ENCODE results near the gene GPLD1.
"Not testable (repeated sequence)": the region's sequence is repeated elsewhere in the genome, so short reads cannot be mapped to it uniquely, and the experiment has no call there.

The GPLD1 gene

DNA sequence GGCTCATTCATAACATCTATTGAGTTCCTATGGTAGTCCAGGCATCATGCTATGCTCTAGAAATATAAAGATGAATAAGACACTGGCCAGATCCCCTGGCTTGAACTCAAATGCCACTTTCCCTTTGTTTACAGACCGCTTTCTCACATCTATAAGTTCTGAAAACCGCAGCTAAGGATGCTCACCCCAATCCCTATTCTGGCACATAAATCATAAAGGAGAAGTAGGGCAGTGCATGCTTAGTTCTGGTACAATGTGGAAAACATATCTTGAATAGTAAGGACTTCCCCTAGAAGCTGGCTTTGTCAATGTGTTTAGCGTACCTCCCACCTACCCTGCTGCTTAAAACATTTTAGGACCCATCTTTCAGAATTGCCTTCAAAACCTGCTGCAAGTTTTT, 60.2 kb downstream of the GPLD1 start:
- H3K9ac ChIP-seq (ENCODE audit: low read depth, low read length) = no peak overlapping the region
- H3K36me3 ChIP-seq (ENCODE audit: insufficient read depth, low read depth, low read length) = peaks cover 27% of the 10 kb centered on the region
- H3K4me1 ChIP-seq (ENCODE audit: insufficient read depth, low read length) = no peaks in the 10 kb centered on the region
- H3K4me3 ChIP-seq (ENCODE audit: low read length) = no peak overlapping the region
- H3K9me3 ChIP-seq (ENCODE audit: insufficient read depth, low read depth, low read length) = no peaks in the 10 kb centered on the region
- no peaks in the 10 kb centered on the region for H3K27me3 ChIP-seq (ENCODE audit: insufficient read depth, low read length)
- H3K27ac ChIP-seq (ENCODE audit: low read length) = no peak overlapping the region

DNA sequence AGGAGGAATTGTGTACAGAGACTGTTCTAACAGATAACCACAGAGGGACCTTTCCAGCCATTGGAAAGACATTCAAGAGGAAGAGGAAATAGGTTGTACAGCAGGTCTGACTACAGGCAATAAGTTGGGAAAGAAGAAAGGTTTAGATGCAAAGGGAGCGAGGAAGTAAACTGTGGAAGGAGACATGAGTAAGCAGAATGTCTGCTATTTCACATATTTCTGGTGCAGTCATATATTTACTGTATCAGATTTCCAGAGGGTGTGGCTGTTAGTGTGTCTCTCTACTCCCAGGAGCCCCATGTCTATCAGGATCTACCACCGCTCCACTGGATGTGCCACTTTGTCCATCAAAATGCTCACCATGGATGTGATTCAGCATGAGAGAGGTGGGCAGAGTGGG, 60.8 kb downstream of the GPLD1 start:
- H3K27me3 ChIP-seq (ENCODE audit: insufficient read depth, low read length) = no peaks in the 10 kb centered on the region
- H3K9me3 ChIP-seq (ENCODE audit: insufficient read depth, low read depth, low read length) = no peaks in the 10 kb centered on the region
- no peak overlapping the region for H3K9ac ChIP-seq (ENCODE audit: low read depth, low read length)
- no peak overlapping the region for H3K4me3 ChIP-seq (ENCODE audit: low read length)
- H3K27ac ChIP-seq (ENCODE audit: low read length) = no peak overlapping the region
- H3K4me1 ChIP-seq (ENCODE audit: insufficient read depth, low read length) = no peaks in the 10 kb centered on the region
- peaks cover 32% of the 10 kb centered on the region for H3K36me3 ChIP-seq (ENCODE audit: insufficient read depth, low read depth, low read length)

DNA sequence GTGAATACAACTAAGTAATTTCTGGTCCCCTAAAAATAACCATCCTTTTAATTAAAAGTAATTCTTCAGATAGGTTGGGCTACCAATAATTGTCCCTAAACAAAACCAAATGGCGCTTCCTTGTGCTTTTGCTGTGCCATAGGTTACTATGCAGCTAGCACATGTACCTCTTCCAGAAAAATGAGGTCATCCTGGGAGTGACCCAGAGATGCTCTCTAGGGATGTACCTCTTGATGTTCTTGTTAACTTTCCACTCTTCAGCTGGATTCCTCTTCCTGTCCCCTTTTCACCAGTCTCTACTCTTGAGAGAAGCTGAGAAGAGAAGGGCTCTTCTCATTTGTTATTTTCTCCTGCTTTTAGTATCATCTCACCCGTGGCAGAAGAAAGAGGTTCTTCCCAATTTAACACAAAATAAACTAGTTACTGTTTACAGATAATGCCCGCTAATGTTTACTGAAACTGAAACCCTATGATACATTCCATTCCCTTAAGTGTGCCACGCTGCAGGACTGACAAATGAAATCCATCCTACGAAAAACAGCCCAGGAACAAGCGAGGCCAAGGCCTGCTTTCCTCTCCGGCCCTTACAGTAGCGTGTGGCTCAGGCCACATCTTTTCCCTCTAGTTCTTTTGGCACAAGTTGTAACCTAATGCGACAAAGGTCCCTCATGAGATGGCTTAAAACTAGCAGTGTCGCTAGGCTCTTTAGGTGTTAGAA, 62.5 kb downstream of the GPLD1 start:
- H3K27ac ChIP-seq (ENCODE audit: low read length) = no peak overlapping the region
- no peaks in the 10 kb centered on the region for H3K27me3 ChIP-seq (ENCODE audit: insufficient read depth, low read length)
- H3K4me3 ChIP-seq (ENCODE audit: low read length) = no peak overlapping the region
- H3K4me1 ChIP-seq (ENCODE audit: insufficient read depth, low read length) = no peaks in the 10 kb centered on the region
- H3K9ac ChIP-seq (ENCODE audit: low read depth, low read length) = no peak overlapping the region
- peaks cover 49% of the 10 kb centered on the region for H3K36me3 ChIP-seq (ENCODE audit: insufficient read depth, low read depth, low read length)
- H3K9me3 ChIP-seq (ENCODE audit: insufficient read depth, low read depth, low read length) = no peaks in the 10 kb centered on the region

DNA sequence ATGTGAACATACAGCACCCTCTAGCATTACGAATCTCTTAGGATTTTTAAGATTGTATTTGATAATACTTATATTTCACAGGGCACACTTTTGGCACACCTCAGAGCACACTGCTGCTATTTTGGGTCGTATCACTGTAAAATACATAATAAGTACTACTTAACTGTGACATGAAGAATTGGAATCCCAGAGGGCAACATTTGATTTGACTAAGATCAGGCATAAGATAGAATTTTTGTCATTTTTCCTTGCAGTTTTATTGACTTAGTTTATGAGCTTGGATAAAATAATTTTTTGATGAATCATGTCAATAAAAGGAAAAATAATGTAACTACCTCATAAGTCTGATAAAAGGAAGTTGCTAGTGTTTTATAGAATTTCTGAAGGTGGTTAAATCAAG, 64.3 kb downstream of the GPLD1 start:
- Histone ChIP-seq H3K36me3 (ENCODE audit: insufficient read depth, low read depth, low read length) (peaks cover 67% of the 10 kb centered on the region), H3K27ac (ENCODE audit: low read length) (no peak overlapping the region), H3K4me3 (ENCODE audit: low read length) (no peak overlapping the region), H3K9ac (ENCODE audit: low read depth, low read length) (no peak overlapping the region), H3K9me3 (ENCODE audit: insufficient read depth, low read depth, low read length) (no peaks in the 10 kb centered on the region), H3K27me3 (ENCODE audit: insufficient read depth, low read length) (no peaks in the 10 kb centered on the region), H3K4me1 (ENCODE audit: insufficient read depth, low read length) (no peaks in the 10 kb centered on the region)

DNA sequence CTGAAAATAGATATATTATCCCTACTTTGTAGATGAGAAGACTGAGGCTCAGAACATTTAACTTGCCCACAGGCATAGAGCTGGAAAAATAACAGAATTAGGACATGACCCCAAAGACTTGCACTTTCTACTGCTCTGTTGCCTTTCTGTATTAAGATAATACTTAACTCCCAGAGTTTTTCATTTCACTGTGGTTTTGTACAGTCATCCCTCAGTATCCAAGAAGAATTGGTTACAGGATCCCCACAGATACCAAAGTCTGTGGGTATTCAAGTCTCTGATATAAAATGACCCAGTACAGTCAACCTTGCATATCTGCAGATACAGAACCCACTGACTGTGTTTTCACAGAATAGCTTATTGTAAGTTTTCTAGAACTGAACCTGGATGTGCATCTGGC, 69.9 kb downstream of the GPLD1 start:
- no peaks in the 10 kb centered on the region for H3K9me3 ChIP-seq (ENCODE audit: insufficient read depth, low read depth, low read length)
- H3K36me3 ChIP-seq (ENCODE audit: insufficient read depth, low read depth, low read length) = peaks cover 100% of the 10 kb centered on the region
- H3K27ac ChIP-seq (ENCODE audit: low read length) = no peak overlapping the region
- H3K4me1 ChIP-seq (ENCODE audit: insufficient read depth, low read length) = no peaks in the 10 kb centered on the region
- no peak overlapping the region for H3K9ac ChIP-seq (ENCODE audit: low read depth, low read length)
- no peaks in the 10 kb centered on the region for H3K27me3 ChIP-seq (ENCODE audit: insufficient read depth, low read length)
- no peak overlapping the region for H3K4me3 ChIP-seq (ENCODE audit: low read length)

DNA sequence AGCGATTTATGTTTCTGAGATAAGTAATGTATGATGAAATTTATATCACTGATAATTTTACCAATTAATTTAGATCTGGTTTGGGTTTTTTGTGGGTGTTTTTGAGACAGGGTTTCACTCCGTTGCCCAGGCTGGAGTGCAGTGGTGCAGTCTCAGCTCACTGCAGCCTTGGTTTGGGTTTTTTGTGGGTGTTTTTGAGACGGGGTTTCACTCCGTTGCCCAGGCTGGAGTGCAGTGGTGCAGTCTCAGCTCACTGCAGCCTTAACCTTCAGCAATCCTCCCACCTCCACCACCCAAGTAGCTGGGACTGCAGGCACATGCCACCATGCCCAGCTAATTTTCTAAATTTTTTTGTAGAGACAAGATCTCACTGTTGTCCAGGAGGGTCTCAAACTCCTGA, 73.6 kb downstream of the GPLD1 start:
- H3K27me3 ChIP-seq (ENCODE audit: insufficient read depth, low read length) = no peaks in the 10 kb centered on the region
- no peaks in the 10 kb centered on the region for H3K9me3 ChIP-seq (ENCODE audit: insufficient read depth, low read depth, low read length)
- H3K27ac ChIP-seq (ENCODE audit: low read length) = no peak overlapping the region
- H3K4me3 ChIP-seq (ENCODE audit: low read length) = no peak overlapping the region
- H3K36me3 ChIP-seq (ENCODE audit: insufficient read depth, low read depth, low read length) = peaks cover 95% of the 10 kb centered on the region
- H3K4me1 ChIP-seq (ENCODE audit: insufficient read depth, low read length) = no peaks in the 10 kb centered on the region
- H3K9ac ChIP-seq (ENCODE audit: low read depth, low read length) = no peak overlapping the region

DNA sequence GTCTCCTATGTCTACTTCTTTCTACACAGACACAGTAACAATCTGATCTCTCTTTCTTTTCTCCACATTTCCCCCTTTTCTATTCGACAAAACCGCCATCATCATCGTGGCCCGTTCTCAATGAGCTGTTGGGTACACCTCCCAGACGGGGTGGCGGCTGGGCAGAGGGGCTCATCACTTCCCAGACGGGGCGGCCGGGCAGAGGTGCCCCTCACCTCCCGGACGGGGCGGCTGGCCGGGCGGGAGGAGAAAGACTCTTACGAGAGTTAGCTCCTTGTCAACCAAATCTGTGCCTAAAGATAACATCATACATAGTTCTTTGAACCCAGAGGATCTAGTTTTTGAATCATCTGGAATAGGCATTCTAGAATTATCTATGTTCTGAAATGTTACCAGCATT, 74.8 kb downstream of the GPLD1 start:
- not testable (repeated sequence) for H3K27me3 ChIP-seq (ENCODE audit: insufficient read depth, low read length); H3K9ac ChIP-seq (ENCODE audit: low read depth, low read length); H3K4me1 ChIP-seq (ENCODE audit: insufficient read depth, low read length); H3K27ac ChIP-seq (ENCODE audit: low read length); H3K9me3 ChIP-seq (ENCODE audit: insufficient read depth, low read depth, low read length); H3K4me3 ChIP-seq (ENCODE audit: low read length)
- peaks cover 95% of the 10 kb centered on the region for H3K36me3 ChIP-seq (ENCODE audit: insufficient read depth, low read depth, low read length)

DNA sequence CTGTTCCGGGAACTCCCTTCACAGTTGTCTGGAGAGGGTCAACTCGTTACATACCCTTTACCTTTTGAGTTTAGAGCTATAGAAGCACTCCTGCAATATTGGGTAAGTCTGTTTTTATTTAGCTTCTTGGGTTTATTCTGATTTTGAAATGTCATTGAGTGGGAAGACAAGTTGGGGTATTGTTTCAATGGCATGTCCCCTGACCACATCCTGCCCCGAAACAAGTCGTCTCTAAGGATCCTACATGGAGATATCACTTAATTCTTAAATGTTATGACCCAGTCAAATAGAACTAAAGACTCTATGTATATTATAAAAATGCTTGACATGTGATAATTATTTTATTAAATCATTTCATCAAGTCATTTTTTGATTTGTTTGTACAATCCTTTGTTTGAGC, 77.1 kb downstream of the GPLD1 start:
- H3K9ac ChIP-seq (ENCODE audit: low read depth, low read length) = no peak overlapping the region
- no peak overlapping the region for H3K27ac ChIP-seq (ENCODE audit: low read length)

DNA sequence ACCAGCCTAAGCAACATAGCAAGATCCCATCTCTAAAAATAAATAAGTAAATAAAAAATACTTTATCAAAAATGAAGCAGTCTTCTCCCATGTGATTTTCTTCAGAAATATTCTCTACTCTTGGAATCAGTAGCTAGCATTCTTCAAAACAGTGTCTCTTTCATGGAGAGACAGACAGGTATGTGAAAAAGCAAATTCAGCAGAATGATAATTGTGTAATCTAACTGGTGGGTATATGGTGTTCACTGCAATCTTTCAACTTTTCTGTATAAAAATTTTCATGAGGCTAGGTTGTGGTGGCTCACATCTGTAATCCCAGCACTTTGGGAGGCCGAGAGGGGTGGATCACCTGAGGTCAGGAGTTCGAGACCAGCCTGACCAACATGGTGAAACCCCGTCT, 78.8 kb downstream of the GPLD1 start:
- H3K4me3 ChIP-seq (ENCODE audit: low read length) = no peak overlapping the region
- H3K9ac ChIP-seq (ENCODE audit: low read depth, low read length) = no peak overlapping the region
- H3K27me3 ChIP-seq (ENCODE audit: insufficient read depth, low read length) = no peaks in the 10 kb centered on the region
- no peaks in the 10 kb centered on the region for H3K9me3 ChIP-seq (ENCODE audit: insufficient read depth, low read depth, low read length)
- peaks cover 94% of the 10 kb centered on the region for H3K36me3 ChIP-seq (ENCODE audit: insufficient read depth, low read depth, low read length)
- H3K27ac ChIP-seq (ENCODE audit: low read length) = no peak overlapping the region
- no peaks in the 10 kb centered on the region for H3K4me1 ChIP-seq (ENCODE audit: insufficient read depth, low read length)

More for the DNA sequence above, 77.1 kb downstream of the GPLD1 start:
- Histone ChIP-seq H3K36me3 (ENCODE audit: insufficient read depth, low read depth, low read length) (peaks cover 95% of the 10 kb centered on the region), H3K9me3 (ENCODE audit: insufficient read depth, low read depth, low read length) (no peaks in the 10 kb centered on the region), H3K4me1 (ENCODE audit: insufficient read depth, low read length) (no peaks in the 10 kb centered on the region), H3K27me3 (ENCODE audit: insufficient read depth, low read length) (no peaks in the 10 kb centered on the region), H3K4me3 (ENCODE audit: low read length) (no peak overlapping the region)

DNA sequence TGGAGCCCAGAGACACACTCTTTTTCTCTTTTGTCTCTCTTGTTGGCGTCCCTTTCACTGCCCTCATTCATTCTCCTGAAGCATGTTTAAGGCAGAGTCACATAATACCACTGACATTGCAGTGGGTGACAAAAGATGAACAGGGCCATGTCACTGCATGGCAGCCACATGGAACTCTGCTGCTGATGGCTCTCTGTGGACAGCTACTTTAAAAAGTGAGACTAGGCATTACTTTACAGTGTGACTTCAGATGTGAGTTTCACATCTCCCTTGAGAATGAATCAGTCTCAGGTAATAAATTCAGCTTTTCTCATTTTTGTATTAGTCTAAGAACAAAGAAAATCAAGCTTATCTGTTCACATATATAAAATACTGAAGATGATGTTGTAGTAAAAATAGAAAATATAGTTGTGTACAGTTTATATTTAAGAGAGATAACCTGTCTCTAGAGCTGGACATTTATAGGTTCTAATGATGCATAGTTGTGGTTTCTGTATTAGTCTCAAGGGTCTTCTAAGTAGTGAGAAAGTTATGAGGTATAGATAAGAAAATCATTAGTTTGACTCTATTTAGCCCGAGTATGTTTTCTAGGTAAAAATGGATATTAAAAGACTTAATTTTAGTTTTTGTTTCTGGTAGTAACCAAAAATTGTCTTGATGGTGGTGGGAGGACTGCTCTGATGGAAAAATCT, 80.5 kb downstream of the GPLD1 start:
- H3K27ac ChIP-seq (ENCODE audit: low read length) = no peak overlapping the region
- H3K27me3 ChIP-seq (ENCODE audit: insufficient read depth, low read length) = no peaks in the 10 kb centered on the region
- no peaks in the 10 kb centered on the region for H3K9me3 ChIP-seq (ENCODE audit: insufficient read depth, low read depth, low read length)
- H3K9ac ChIP-seq (ENCODE audit: low read depth, low read length) = no peak overlapping the region
- H3K4me3 ChIP-seq (ENCODE audit: low read length) = no peak overlapping the region
- peaks cover 87% of the 10 kb centered on the region for H3K36me3 ChIP-seq (ENCODE audit: insufficient read depth, low read depth, low read length)
- H3K4me1 ChIP-seq (ENCODE audit: insufficient read depth, low read length) = no peaks in the 10 kb centered on the region; the same call in 1 of the 2 replicates

DNA sequence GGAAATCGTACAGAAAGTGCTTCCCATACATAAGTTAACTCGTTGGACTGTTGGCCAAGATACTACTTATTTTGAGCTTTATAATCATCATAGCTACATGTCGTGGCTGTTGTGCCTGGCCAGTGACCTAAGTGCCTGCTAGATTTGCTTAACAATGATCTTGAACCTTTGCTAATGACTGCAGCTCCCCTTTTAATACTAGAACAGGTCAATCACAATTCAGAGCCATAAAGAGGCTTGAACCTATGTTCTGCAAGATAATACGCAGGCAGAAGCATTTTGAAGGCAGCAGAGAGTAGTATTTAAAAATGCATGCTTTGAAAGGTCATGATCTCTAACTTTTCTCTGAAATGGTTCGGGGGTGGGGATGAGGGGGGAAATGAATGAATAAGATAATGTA, 84.1 kb downstream of the GPLD1 start:
- H3K36me3 ChIP-seq (ENCODE audit: insufficient read depth, low read depth, low read length) = peaks cover 51% of the 10 kb centered on the region
- H3K4me3 ChIP-seq (ENCODE audit: low read length) = peak overlapping the region; percentile 80
- H3K27me3 ChIP-seq (ENCODE audit: insufficient read depth, low read length) = no peaks in the 10 kb centered on the region

DNA sequence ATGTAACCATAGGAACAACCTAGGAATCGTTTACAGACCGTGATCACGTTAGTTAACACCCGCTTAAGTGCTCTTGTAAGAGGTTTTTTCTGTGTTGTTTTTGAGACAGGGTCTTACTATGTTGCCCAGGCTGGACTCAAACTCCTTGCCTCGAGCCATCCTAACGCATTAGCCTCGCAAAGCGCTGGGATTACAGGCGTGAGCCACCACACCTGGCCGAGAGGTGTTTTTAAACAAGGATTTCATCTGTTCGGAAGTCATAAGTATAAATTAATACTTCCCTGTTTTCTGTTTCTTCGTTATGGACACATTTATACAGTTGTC, 85.9 kb downstream of the GPLD1 start:
- Histone ChIP-seq H3K9ac (ENCODE audit: low read depth, low read length) (peak overlapping the region; percentile 81), H3K4me1 (ENCODE audit: insufficient read depth, low read length) (peaks cover 24% of the 10 kb centered on the region), H3K27ac (ENCODE audit: low read length) (no peak overlapping the region), H3K4me3 (ENCODE audit: low read length) (peak overlapping the region; percentile 80), H3K9me3 (ENCODE audit: insufficient read depth, low read depth, low read length) (no peaks in the 10 kb centered on the region), H3K27me3 (ENCODE audit: insufficient read depth, low read length) (no peaks in the 10 kb centered on the region), H3K36me3 (ENCODE audit: insufficient read depth, low read depth, low read length) (peaks cover 33% of the 10 kb centered on the region)

More for the DNA sequence above, 84.1 kb downstream of the GPLD1 start:
- Histone ChIP-seq H3K9me3 (ENCODE audit: insufficient read depth, low read depth, low read length) (no peaks in the 10 kb centered on the region), H3K9ac (ENCODE audit: low read depth, low read length) (no peak overlapping the region), H3K4me1 (ENCODE audit: insufficient read depth, low read length) (peaks cover 17% of the 10 kb centered on the region), H3K27ac (ENCODE audit: low read length) (no peak overlapping the region)
